CD4-positive, alpha-beta T cell (primary cell): ENCODE data around the gene STN1. TPM values are rescaled to one million over a fixed set of nuclear protein-coding genes. Genes with fewer than 3 reads are reported as not detected.

Experiments
- ATAC-seq: fragments of 200-7000 bp; cut with Tn5 transposase; one replicate; pipeline ENCODE4 v1.10.0; 2022; ENCODE audit warnings: mild to moderate bottlenecking; ENCODE audit not compliant: poor library complexity
- CTCF ChIA-PET: fragments of 350-600 bp; sonication (Branson Sonifier 250); formaldehyde crosslinking; loops from one replicate; lab custom pipeline; 2021; ENCODE audit warnings: antibody characterized with exemption, inconsistent platforms; lab: Charles Lee
- POLR2A ChIA-PET: fragments of 350-600 bp; sonication (Branson Sonifier 250); formaldehyde crosslinking; loops from one replicate; lab custom pipeline; 2021; ENCODE audit warnings: antibody characterized with exemption, inconsistent platforms; lab: Charles Lee
- DNase-seq, 14 experiments: peaks; one replicate each; pipeline ENCODE4 v3.0.0-alpha.2; 2013 to 2020; ENCODE audit warnings: mixed read lengths in 2 of 14
- H3K27ac ChIP-seq, 2 donors: one replicate each; pipeline versions ENCODE4 v1.5.1 to v1.7.0; 2013; ENCODE audit warnings: low read length in 2 of 2, low read depth in 1 of 2, mild to moderate bottlenecking in 1 of 2
- H3K27me3 ChIP-seq, 2 experiments: 1 replicate in 1 of 2; 2 replicates in 1 of 2; pipeline versions ENCODE4 v1.6.1 to v1.7.0; 2013; ENCODE audit warnings: low read length in 2 of 2, control low read depth in 1 of 2, mild to moderate bottlenecking in 1 of 2, moderate library complexity in 1 of 2; ENCODE audit not compliant: insufficient read depth in 2 of 2, control insufficient read depth in 1 of 2
- H3K36me3 ChIP-seq: one replicate; pipeline ENCODE4 v1.6.1; 2013; ENCODE audit warnings: low read length, control low read depth; ENCODE audit not compliant: insufficient read depth
- H3K4me1 ChIP-seq: one replicate; pipeline ENCODE4 v1.6.1; 2013; ENCODE audit warnings: low read length, control low read depth; ENCODE audit not compliant: insufficient read depth
- H3K4me3 ChIP-seq: one replicate; pipeline ENCODE4 v1.5.1; 2013; ENCODE audit warnings: mild to moderate bottlenecking, low read length, moderate library complexity
- H3K9me3 ChIP-seq, 2 experiments: 1 replicate in 1 of 2; 2 replicates in 1 of 2; pipeline versions ENCODE4 v1.6.1 to v1.7.0; 2013; ENCODE audit warnings: low read length in 2 of 2, mild to moderate bottlenecking in 2 of 2, control low read depth in 1 of 2, moderate library complexity in 1 of 2; ENCODE audit not compliant: control insufficient read depth in 1 of 2, insufficient read depth in 1 of 2
- H3K27ac Mint-ChIP-seq: one replicate; pipeline ENCODE4 v1.8.0; 2020; ENCODE audit warnings: mixed read lengths
- H3K27me3 Mint-ChIP-seq: one replicate; pipeline ENCODE4 v1.8.0; 2021; ENCODE audit warnings: mixed read lengths
- H3K36me3 Mint-ChIP-seq: one replicate; pipeline ENCODE4 v1.8.0; 2021; ENCODE audit warnings: low read depth, mixed read lengths
- H3K4me1 Mint-ChIP-seq: one replicate; pipeline ENCODE4 v1.8.0; 2021; ENCODE audit warnings: low read depth, mixed read lengths
- H3K4me3 Mint-ChIP-seq: one replicate; pipeline ENCODE4 v1.8.0; 2020; ENCODE audit warnings: mild to moderate bottlenecking, mixed read lengths
- H3K9me3 Mint-ChIP-seq: one replicate; pipeline ENCODE4 v1.8.0; 2020; ENCODE audit warnings: mixed read lengths
- intact Hi-C, 2 experiments: fragments of 100-400 bp; cut with DNase I in 1 of 2; cut with micrococcal nuclease in 1 of 2; formaldehyde crosslinking; loops; one replicate each; pipeline versions ENCODE4 v1.15.1 to v1.9.0; 2023 to 2025; cut with DNase I, micrococcal nuclease
- total RNA-seq, 174 experiments: library from RNA in 2 of 174; stranded (reverse) in 2 of 174; gene quantifications; one replicate each; pipeline ENCODE4 v1.2.3 and lab custom pipeline; 2021 to 2026
- TF ChIP-seq, protein P1 (sequence below): fragments of 200-600 bp; IDR thresholded peaks from one replicate; pipeline ENCODE4 v1.8.0; 2022; ENCODE audit warnings: antibody characterized with exemption, mild to moderate bottlenecking

The STN1 gene
- total RNA-seq, 2 experiments from 2014 or later: 13.0 to 13.4 TPM

GRCh38 chr10:103854265-103854685 lies 63.7 kb downstream of the STN1 start:
- Histone ChIP-seq H3K4me1 (peaks cover 20% of the 10 kb centered on the region), H3K27me3 (peaks cover 16 to 21% of the 10 kb centered on the region in 2 experiments), H3K9me3 (no peaks in the 10 kb centered on the region), H3K4me3 (peak overlapping the region; percentile 61), H3K27ac (no peak overlapping the region), H3K36me3 (no peaks in the 10 kb centered on the region)
- CTCF ChIA-PET: interaction anchor here (1.0 kb wide), 1 partner anchor 142 kb away, joined by 4 read pairs; no protein-coding TSS in a partner anchor
- DNase-seq (no peak), ATAC-seq (no peak)
- Mint-ChIP-seq H3K4me1 (peaks cover 18% of the 10 kb centered on the region), H3K9me3 (no peaks in the 10 kb centered on the region), H3K27me3 (peaks cover 64% of the 10 kb centered on the region), H3K36me3 (no peaks in the 10 kb centered on the region), H3K27ac (no peak overlapping the region), H3K4me3 (peak overlapping the region; percentile 89)
- intact Hi-C loops: no loop called here
- POLR2A ChIA-PET: no interaction called here
- TF ChIP-seq, protein P1, sequence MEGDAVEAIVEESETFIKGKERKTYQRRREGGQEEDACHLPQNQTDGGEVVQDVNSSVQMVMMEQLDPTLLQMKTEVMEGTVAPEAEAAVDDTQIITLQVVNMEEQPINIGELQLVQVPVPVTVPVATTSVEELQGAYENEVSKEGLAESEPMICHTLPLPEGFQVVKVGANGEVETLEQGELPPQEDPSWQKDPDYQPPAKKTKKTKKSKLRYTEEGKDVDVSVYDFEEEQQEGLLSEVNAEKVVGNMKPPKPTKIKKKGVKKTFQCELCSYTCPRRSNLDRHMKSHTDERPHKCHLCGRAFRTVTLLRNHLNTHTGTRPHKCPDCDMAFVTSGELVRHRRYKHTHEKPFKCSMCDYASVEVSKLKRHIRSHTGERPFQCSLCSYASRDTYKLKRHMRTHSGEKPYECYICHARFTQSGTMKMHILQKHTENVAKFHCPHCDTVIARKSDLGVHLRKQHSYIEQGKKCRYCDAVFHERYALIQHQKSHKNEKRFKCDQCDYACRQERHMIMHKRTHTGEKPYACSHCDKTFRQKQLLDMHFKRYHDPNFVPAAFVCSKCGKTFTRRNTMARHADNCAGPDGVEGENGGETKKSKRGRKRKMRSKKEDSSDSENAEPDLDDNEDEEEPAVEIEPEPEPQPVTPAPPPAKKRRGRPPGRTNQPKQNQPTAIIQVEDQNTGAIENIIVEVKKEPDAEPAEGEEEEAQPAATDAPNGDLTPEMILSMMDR: no peak

- H3K9me3 Mint-ChIP-seq: no peaks in the 10 kb centered on the region
- no peaks in the 10 kb centered on the region for H3K36me3 ChIP-seq
- no peak overlapping the region for H3K27ac ChIP-seq
- H3K27me3 Mint-ChIP-seq: peaks cover 61% of the 10 kb centered on the region
- H3K4me3 ChIP-seq: no peak overlapping the region
- ATAC-seq (no peak), DNase-seq (no peak)
- peaks cover 16 to 21% of the 10 kb centered on the region in 2 experiments for H3K27me3 ChIP-seq
- TF ChIP-seq, protein P1: no peak
- CTCF ChIA-PET: interaction anchor here (1.0 kb wide), 1 partner anchor 141 kb away, joined by 4 read pairs; no protein-coding TSS in a partner anchor
- intact Hi-C loops: no loop called here
- POLR2A ChIA-PET: no interaction called here
- peak overlapping the region; percentile 89 for H3K4me3 Mint-ChIP-seq
- H3K27ac Mint-ChIP-seq: no peak overlapping the region
- no peaks in the 10 kb centered on the region for H3K36me3 Mint-ChIP-seq
- H3K9me3 ChIP-seq: no peaks in the 10 kb centered on the region
- H3K4me1 ChIP-seq: peaks cover 16% of the 10 kb centered on the region
- H3K4me1 Mint-ChIP-seq: peaks cover 19% of the 10 kb centered on the region
Observed at GRCh38 chr10:103853428-103854264, 64.3 kb downstream of the STN1 start.

DNA sequence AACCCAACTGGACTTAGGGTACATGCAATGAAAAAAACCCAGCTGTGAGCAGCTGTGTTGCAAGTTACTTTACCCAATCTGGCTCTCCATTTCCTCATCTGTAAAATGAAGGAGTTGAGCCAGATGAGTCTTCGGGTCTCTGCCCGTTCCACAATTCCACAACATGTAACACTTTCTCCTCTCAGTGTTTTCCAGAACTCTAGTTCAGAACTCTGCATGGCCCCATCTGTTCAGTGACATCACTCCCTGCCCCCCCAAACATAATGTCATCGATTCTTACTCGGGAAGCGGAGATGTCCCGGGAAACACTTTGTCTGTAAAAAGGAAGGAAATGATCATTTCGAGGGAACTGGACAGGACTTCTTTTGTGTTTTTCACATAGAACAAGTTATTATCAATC lies 65.1 kb downstream of the STN1 start:
- Histone ChIP-seq H3K27me3 (peaks cover 16 to 21% of the 10 kb centered on the region in 2 experiments), H3K9me3 (no peaks in the 10 kb centered on the region), H3K4me3 (no peak overlapping the region), H3K27ac (no peak overlapping the region), H3K4me1 (peaks cover 21% of the 10 kb centered on the region), H3K36me3 (no peaks in the 10 kb centered on the region)
- H3K4me1 Mint-ChIP-seq: peaks cover 23% of the 10 kb centered on the region
- no peaks in the 10 kb centered on the region for H3K9me3 Mint-ChIP-seq
- ATAC-seq: no peak
- intact Hi-C loops: no loop called here
- TF ChIP-seq, protein P1: no peak
- POLR2A ChIA-PET: interaction anchor here (0.6 kb wide), 1 partner anchor 86 kb away, joined by 3 read pairs; no protein-coding TSS in a partner anchor
- peaks cover 60% of the 10 kb centered on the region for H3K27me3 Mint-ChIP-seq
- no peak for DNase-seq
- CTCF ChIA-PET: no interaction called here
- H3K4me3 Mint-ChIP-seq: no peak overlapping the region
- no peaks in the 10 kb centered on the region for H3K36me3 Mint-ChIP-seq
- H3K27ac Mint-ChIP-seq: no peak overlapping the region
